B cell (primary cell): ENCODE data around the gene TCF7L2. TPM values are rescaled to one million over a fixed set of nuclear protein-coding genes. Genes with fewer than 3 reads are reported as not detected.

Experiments used
- ATAC-seq: fragments of 200-7000 bp; cut with Tn5 transposase; one replicate; pipeline ENCODE4 v1.10.0; 2021; ENCODE audit warnings: low read depth, mild to moderate bottlenecking, moderate number of reproducible peaks, moderate library complexity
- CTCF ChIA-PET: fragments of 350-600 bp; sonication (Branson Sonifier 250); formaldehyde crosslinking; loops from one replicate; lab custom pipeline; 2021; ENCODE audit warnings: antibody characterized with exemption, inconsistent platforms; lab: Charles Lee
- POLR2A ChIA-PET: fragments of 350-600 bp; sonication (Branson Sonifier 250); formaldehyde crosslinking; loops from one replicate; lab custom pipeline; 2021; ENCODE audit warnings: antibody characterized with exemption; lab: Charles Lee
- DNase-seq: peaks from one replicate; pipeline ENCODE4 v3.0.0; 2013
- H2AFZ ChIP-seq: 2 replicates; pipeline ENCODE4 v1.6.1; 2012; ENCODE audit warnings: mild to moderate bottlenecking, low read depth, low read length; ENCODE audit not compliant: insufficient read depth, poor library complexity, severe bottlenecking
- H3K27ac ChIP-seq, 2 donors: 1 replicate in 1 of 2; 2 replicates in 1 of 2; pipeline ENCODE4 v1.5.1; 2012 to 2013; ENCODE audit warnings: low read length in 2 of 2, mild to moderate bottlenecking in 2 of 2, moderate library complexity in 1 of 2
- H3K27me3 ChIP-seq, 4 experiments: fragments of 200-600 bp in 1 of 4; sonication (generic) in 1 of 4; replicated peaks in 1 of 4; 1 replicate in 2 of 4; 2 replicates in 2 of 4; pipeline versions ENCODE4 v1.6.1 to v1.7.0; 2013 to 2016; ENCODE audit warnings: low read length in 3 of 4, mild to moderate bottlenecking in 2 of 4, mixed read lengths in 1 of 4, moderate library complexity in 1 of 4; ENCODE audit not compliant: insufficient read depth in 4 of 4, control insufficient read depth in 3 of 4; ENCODE audit errors: control extremely low read depth in 1 of 4
- H3K36me3 ChIP-seq, 2 experiments: replicated peaks in 1 of 2; 1 replicate in 1 of 2; 2 replicates in 1 of 2; pipeline versions ENCODE4 v1.6.1 to v1.7.1; 2013; ENCODE audit warnings: low read length in 1 of 2; ENCODE audit not compliant: insufficient read depth in 2 of 2, control insufficient read depth in 1 of 2; ENCODE audit errors: control extremely low read depth in 1 of 2, extremely low read depth in 1 of 2
- H3K4me1 ChIP-seq, 2 donors: fragments of 200-600 bp in 1 of 2; sonication (generic) in 1 of 2; 1 replicate in 1 of 2; 2 replicates in 1 of 2; pipeline versions ENCODE4 v1.5.1 to v1.6.1; 2013 to 2017; ENCODE audit warnings: low read length in 2 of 2; ENCODE audit not compliant: control insufficient read depth in 2 of 2, insufficient read depth in 2 of 2
- H3K4me2 ChIP-seq: replicated peaks from 2 replicates; pipeline ENCODE3; 2012; ENCODE audit warnings: mild to moderate bottlenecking, low read depth, low read length; ENCODE audit not compliant: poor library complexity, severe bottlenecking
- H3K4me3 ChIP-seq, 5 experiments: fragments of 200-600 bp in 1 of 5; sonication (generic) in 1 of 5; 1 replicate in 3 of 5; 2 replicates in 2 of 5; pipeline versions ENCODE4 v1.5.1 to v1.7.0; 2011 to 2016; ENCODE audit warnings: low read length in 4 of 5, mild to moderate bottlenecking in 4 of 5, low read depth in 2 of 5, control low read depth in 1 of 5, moderate library complexity in 1 of 5; ENCODE audit not compliant: insufficient read depth in 1 of 5; ENCODE audit errors: control extremely low read depth in 1 of 5, extremely low read depth in 1 of 5
- H3K79me2 ChIP-seq: fragments of 200-600 bp; sonication (generic); one replicate; pipeline ENCODE4 v1.6.0; 2016; ENCODE audit warnings: low read length; ENCODE audit not compliant: control insufficient read depth, insufficient read depth
- H3K9ac ChIP-seq: fragments of 200-600 bp; sonication (generic); 2 replicates; pipeline ENCODE4 v1.6.1; 2017; ENCODE audit warnings: mild to moderate bottlenecking, low read length, moderate library complexity
- H3K9me3 ChIP-seq, 3 donors: one replicate each; pipeline versions ENCODE4 v1.6.1 to v1.7.1; 2013; ENCODE audit warnings: low read length in 2 of 3; ENCODE audit not compliant: control insufficient read depth in 2 of 3, insufficient read depth in 1 of 3; ENCODE audit errors: control extremely low read depth in 1 of 3
- H4K20me1 ChIP-seq: 2 replicates; pipeline ENCODE4 v1.6.0; 2012; ENCODE audit warnings: mild to moderate bottlenecking, low read length; ENCODE audit not compliant: insufficient read depth, control insufficient read depth, poor library complexity, severe bottlenecking
- H3K27ac Mint-ChIP-seq: one replicate; pipeline ENCODE4 v1.8.0; 2021; ENCODE audit warnings: mixed read lengths
- H3K27me3 Mint-ChIP-seq: one replicate; pipeline ENCODE4 v1.8.0; 2021; ENCODE audit warnings: mixed read lengths
- H3K4me1 Mint-ChIP-seq: one replicate; pipeline ENCODE4 v1.8.0; 2021; ENCODE audit warnings: mixed read lengths
- H3K4me3 Mint-ChIP-seq: one replicate; pipeline ENCODE4 v1.8.0; 2021; ENCODE audit warnings: mixed read lengths
- H3K9me3 Mint-ChIP-seq: one replicate; pipeline ENCODE4 v1.8.0; 2022; ENCODE audit warnings: mixed read lengths; ENCODE audit not compliant: insufficient read depth
- CTCF ChIP-seq: fragments of 200-600 bp; IDR thresholded peaks from one replicate; pipeline ENCODE4 v1.8.0; 2022; ENCODE audit warnings: antibody characterized with exemption, mild to moderate bottlenecking
- EZH2 ChIP-seq: IDR thresholded peaks from 2 replicates; pipeline ENCODE4 v1.6.1; 2012; ENCODE audit warnings: borderline replicate concordance, low read depth, mild to moderate bottlenecking, moderate library complexity, low read length; ENCODE audit not compliant: insufficient read depth, poor library complexity, severe bottlenecking
- WGBS: methylation state at CpG from one replicate; pipeline ENCODE4 v1.1.5; 2013; ENCODE audit warnings: missing lambda C conversion rate; ENCODE audit not compliant: insufficient coverage; 5-methylcytosine and 5-hydroxymethylcytosine counted together
- intact Hi-C: fragments of 100-400 bp; cut with micrococcal nuclease; formaldehyde crosslinking; loops from one replicate; pipeline ENCODE4 v1.10.0; 2022
- polyA plus RNA-seq: library from polyadenylated mRNA; depleted of rRNA; stranded (reverse); fragments of >200 nt; gene quantifications from 2 replicates; pipeline ENCODE4 v1.2.3, GENCODE V29; 2012
- total RNA-seq, 2 donors: library from RNA; stranded (reverse); fragments of 120-200 nt in 1 of 2; gene quantifications; 1 replicate in 1 of 2; 2 replicates in 1 of 2; pipeline versions ENCODE4 v1.2.3 to v1.2.4, GENCODE V29; 2013 to 2022

TCF7L2 gene
- total and polyA plus RNA-seq, 2 donors (not counting 1 experiment from before 2014, with no cell fraction given): 0.48 to 1.1 TPM

- H3K9me3 ChIP-seq: no peaks in the 10 kb centered on the region
- no peak overlapping the region for H3K4me2 ChIP-seq
- peaks cover 0 to 2% (median 0%) of the 10 kb centered on the region in 4 experiments for H3K27me3 ChIP-seq
- Mint-ChIP-seq H3K27ac (no peak overlapping the region), H3K9me3 (no peaks in the 10 kb centered on the region), H3K27me3 (peaks cover 3% of the 10 kb centered on the region), H3K4me3 (no peak overlapping the region), H3K4me1 (no peaks in the 10 kb centered on the region)
- DNase-seq: no peak
- no peaks in the 10 kb centered on the region for H4K20me1 ChIP-seq
- H3K4me3 ChIP-seq: no peak overlapping the region
- H3K27ac ChIP-seq: no peak overlapping the region
- ATAC-seq: no peak
- ChIA-PET CTCF (no interaction called here), POLR2A (no interaction called here)
- H3K36me3 ChIP-seq: no peaks in the 10 kb centered on the region
- no peak for TF ChIP-seq EZH2
- no peak for TF ChIP-seq CTCF
- H3K79me2 ChIP-seq: no peaks in the 10 kb centered on the region
- H3K4me1 ChIP-seq: no peaks in the 10 kb centered on the region
- H2AFZ ChIP-seq: no peak overlapping the region
- 98% methylated on average over 4 of the region's 8 CpGs for WGBS
- H3K9ac ChIP-seq: no peak overlapping the region
- intact Hi-C loops: no loop called here
These were observed 130.2 kb downstream of the TCF7L2 start for GRCh38 chr10:113080061-113080924.

- H3K4me1 ChIP-seq: no peaks in the 10 kb centered on the region
- Mint-ChIP-seq H3K9me3 (no peaks in the 10 kb centered on the region), H3K27me3 (peaks cover 3% of the 10 kb centered on the region), H3K27ac (no peak overlapping the region), H3K4me1 (no peaks in the 10 kb centered on the region), H3K4me3 (no peak overlapping the region)
- no peak for TF ChIP-seq CTCF
- TF ChIP-seq EZH2: no peak
- WGBS: no CpG with 5 or more reads among the region's 2 CpGs
- CTCF ChIA-PET: no interaction called here
- POLR2A ChIA-PET: no interaction called here
- no peak overlapping the region for H3K4me2 ChIP-seq
- H3K9me3 ChIP-seq: no peaks in the 10 kb centered on the region
- H3K27ac ChIP-seq: no peak overlapping the region
- peaks cover 0 to 2% (median 0%) of the 10 kb centered on the region in 4 experiments for H3K27me3 ChIP-seq
- ATAC-seq (no peak), DNase-seq (no peak)
- H3K4me3 ChIP-seq: no peak overlapping the region
- no peaks in the 10 kb centered on the region for H4K20me1 ChIP-seq
- intact Hi-C loops: no loop called here
- no peaks in the 10 kb centered on the region for H3K79me2 ChIP-seq
- H3K9ac ChIP-seq: no peak overlapping the region
- no peak overlapping the region for H2AFZ ChIP-seq
- no peaks in the 10 kb centered on the region for H3K36me3 ChIP-seq
These were observed 130.8 kb downstream of the TCF7L2 start for GRCh38 chr10:113080925-113081229.
